ENCODE data around the gene CELSR1.

The CELSR1 gene

GRCh38 chr22:46430961-46431838 is 106.2 kb downstream of the CELSR1 start:
- TF ChIP-seq, protein P1, sequence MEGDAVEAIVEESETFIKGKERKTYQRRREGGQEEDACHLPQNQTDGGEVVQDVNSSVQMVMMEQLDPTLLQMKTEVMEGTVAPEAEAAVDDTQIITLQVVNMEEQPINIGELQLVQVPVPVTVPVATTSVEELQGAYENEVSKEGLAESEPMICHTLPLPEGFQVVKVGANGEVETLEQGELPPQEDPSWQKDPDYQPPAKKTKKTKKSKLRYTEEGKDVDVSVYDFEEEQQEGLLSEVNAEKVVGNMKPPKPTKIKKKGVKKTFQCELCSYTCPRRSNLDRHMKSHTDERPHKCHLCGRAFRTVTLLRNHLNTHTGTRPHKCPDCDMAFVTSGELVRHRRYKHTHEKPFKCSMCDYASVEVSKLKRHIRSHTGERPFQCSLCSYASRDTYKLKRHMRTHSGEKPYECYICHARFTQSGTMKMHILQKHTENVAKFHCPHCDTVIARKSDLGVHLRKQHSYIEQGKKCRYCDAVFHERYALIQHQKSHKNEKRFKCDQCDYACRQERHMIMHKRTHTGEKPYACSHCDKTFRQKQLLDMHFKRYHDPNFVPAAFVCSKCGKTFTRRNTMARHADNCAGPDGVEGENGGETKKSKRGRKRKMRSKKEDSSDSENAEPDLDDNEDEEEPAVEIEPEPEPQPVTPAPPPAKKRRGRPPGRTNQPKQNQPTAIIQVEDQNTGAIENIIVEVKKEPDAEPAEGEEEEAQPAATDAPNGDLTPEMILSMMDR (IDR thresholded peaks at IDR 0.05), result no peak
- no peak for TF ChIP-seq ZFX (IDR thresholded peaks at IDR 0.05; ENCODE audit: borderline replicate concordance)
- H3K27ac ChIP-seq, result no peak overlapping the region

DNA sequence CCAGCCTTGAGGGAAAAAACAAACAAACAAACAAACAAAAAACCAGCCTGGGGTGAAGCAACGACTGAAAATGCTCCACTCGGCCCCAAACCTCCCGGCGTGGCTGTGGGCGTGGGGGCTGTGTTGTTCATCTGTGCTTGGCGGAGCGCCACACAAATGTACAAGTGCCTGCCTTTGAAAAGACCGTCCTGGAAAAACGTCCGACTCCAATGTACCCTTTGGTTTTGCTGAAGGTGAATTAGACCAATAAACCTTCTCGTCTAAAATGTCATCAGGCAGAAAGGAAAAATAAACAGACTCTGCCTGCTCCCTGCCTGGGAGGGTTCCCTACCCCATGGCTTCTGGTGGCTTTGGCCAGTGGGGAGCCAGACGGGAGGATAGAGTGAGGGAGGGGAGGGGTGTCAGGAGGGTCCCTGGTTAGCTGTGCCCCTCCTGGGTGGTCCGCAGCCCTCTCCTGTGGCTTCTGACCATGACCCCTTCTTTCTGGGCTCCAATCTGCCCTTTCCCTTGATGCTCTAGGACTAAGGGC is 108.0 kb downstream of the CELSR1 start:
- H3K27ac ChIP-seq, result no peak overlapping the region
- TF ChIP-seq, protein P1 (IDR thresholded peaks at IDR 0.05), result no peak

GRCh38 chr22:46428602-46429324 is 108.7 kb downstream of the CELSR1 start:
- TF ChIP-seq ZFX (IDR thresholded peaks at IDR 0.05; ENCODE audit: borderline replicate concordance), result no peak
- TF ChIP-seq, protein P1 (IDR thresholded peaks at IDR 0.05), result no peak

GRCh38 chr22:46428171-46428570 is 109.2 kb downstream of the CELSR1 start:
- TF ChIP-seq ZFX (IDR thresholded peaks at IDR 0.05; ENCODE audit: borderline replicate concordance), result no peak
- TF ChIP-seq, protein P1 (IDR thresholded peaks at IDR 0.05), result no peak
- no peak overlapping the region for H3K27ac ChIP-seq

More at GRCh38 chr22:46428602-46429324, 108.7 kb downstream of the CELSR1 start:
- H3K27ac ChIP-seq, result no peak overlapping the region

DNA sequence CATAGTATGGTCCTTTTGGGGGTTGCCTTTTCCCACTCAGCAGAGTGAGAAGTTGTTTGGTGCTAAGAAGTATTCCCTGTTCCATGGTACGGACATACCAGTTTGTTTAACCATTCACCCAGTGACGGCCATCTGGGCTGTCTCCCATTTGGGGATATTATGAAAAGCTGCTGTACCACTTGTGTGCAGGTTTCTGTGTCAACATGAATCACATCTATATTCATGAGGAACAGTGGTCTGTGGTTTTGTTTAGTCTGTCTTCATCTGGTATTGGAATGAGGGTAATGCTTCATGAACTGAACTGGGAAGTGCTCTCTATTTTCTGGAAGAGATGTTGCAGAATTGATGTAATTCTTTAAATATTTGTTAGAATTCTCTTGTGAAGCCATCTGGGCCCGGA is 112.4 kb downstream of the CELSR1 start:
- no peak overlapping the region for H3K27ac ChIP-seq
- TF ChIP-seq ZFX (IDR thresholded peaks at IDR 0.05; ENCODE audit: borderline replicate concordance), result no peak
- TF ChIP-seq, protein P1 (IDR thresholded peaks at IDR 0.05), result no peak

GRCh38 chr22:46424496-46424895 is 112.9 kb downstream of the CELSR1 start:
- TF ChIP-seq, protein P1 (IDR thresholded peaks at IDR 0.05), result no peak
- no peak for TF ChIP-seq ZFX (IDR thresholded peaks at IDR 0.05; ENCODE audit: borderline replicate concordance)
- H3K27ac ChIP-seq, result no peak overlapping the region

Measured in 22Rv1 (cell line).